HCT116 (cell line): Measurements from ENCODE around the gene P2RY12. TPM values are rescaled to one million over a fixed set of nuclear protein-coding genes. Genes with fewer than 3 reads are reported as not detected.
A peak's percentile ranks its signal among the peaks of the same experiment; 100 is the strongest.

Experiments used
- ATAC-seq: fragments of 200-7000 bp; cut with Tn5 transposase; 2 replicates; pipeline ENCODE4 v1.9.1; 2020; ENCODE audit warnings: mild to moderate bottlenecking, moderate library complexity
- BruUV-seq: library from RNA; stranded (reverse); fragments of 400-500 nt; replicated peaks from 2 replicates; lab custom pipeline; 2021; lab: Mats Ljungman, UMichigan
- CTCF ChIA-PET: fragments of 300-600 bp; sonication (Branson Sonifier 250); formaldehyde crosslinking; loops from one replicate; lab custom pipeline; 2021; ENCODE audit warnings: antibody characterized with exemption; lab: Charles Lee
- POLR2A ChIA-PET: fragments of 300-600, 350-600 bp; sonication (Branson Sonifier 250); formaldehyde crosslinking; loops from one replicate; lab custom pipeline; 2021; ENCODE audit warnings: antibody characterized with exemption; lab: Charles Lee
- RAD21 ChIA-PET, 2 experiments: fragments of 300-600 bp; sonication (Branson Sonifier 250); formaldehyde crosslinking; loops; one replicate each; lab custom pipeline; 2023; ENCODE audit warnings: low total read pairs in 2 of 2; ENCODE audit not compliant: uncharacterized antibody in 2 of 2, unreplicated experiment in 2 of 2, low non-redundant PET in 1 of 2; lab: Charles Lee
- DNase-seq: peaks from one replicate; pipeline ENCODE4 v3.0.0-alpha.2; 2010; ENCODE audit warnings: low read depth, low spot score
- H2AFZ ChIP-seq: fragments of 200-600 bp; shearing (Covaris generic), sonication (generic); 2 replicates; pipeline ENCODE4 v1.6.1; 2017; ENCODE audit warnings: low read depth, mixed run types, mixed read lengths, antibody characterized with exemption, low read length; ENCODE audit not compliant: poor library complexity, severe bottlenecking
- H3K27ac ChIP-seq: 2 replicates; pipeline ENCODE4 v1.5.1; 2012; ENCODE audit warnings: low read depth, low read length
- H3K27me3 ChIP-seq: fragments of 200-600 bp; sonication (generic); 2 replicates; pipeline ENCODE4 v1.6.1; 2016; ENCODE audit warnings: mixed run types, low read length, mixed read lengths; ENCODE audit not compliant: insufficient read depth
- H3K36me3 ChIP-seq, 2 experiments: fragments of 200-500 bp in 1 of 2; fragments of 200-600 bp in 1 of 2; sonication (Bioruptor generic) in 1 of 2; sonication (generic) in 1 of 2; 2 replicates each; pipeline versions ENCODE4 v1.5.1 to v1.6.1; 2014 to 2016; ENCODE audit warnings: low read length in 2 of 2, inconsistent platforms in 1 of 2, mixed read lengths in 1 of 2, mixed run types in 1 of 2; ENCODE audit not compliant: insufficient read depth in 2 of 2, control insufficient read depth in 1 of 2
- H3K4me1 ChIP-seq, 2 experiments: fragments of 200-600 bp in 1 of 2; sonication (generic) in 1 of 2; 2 replicates each; pipeline versions ENCODE4 v1.5.1 to v1.6.1; 2012 to 2017; ENCODE audit warnings: low read length in 2 of 2, inconsistent platforms in 1 of 2, mild to moderate bottlenecking in 1 of 2, mixed read lengths in 1 of 2, mixed run types in 1 of 2, moderate library complexity in 1 of 2; ENCODE audit not compliant: insufficient read depth in 2 of 2, control insufficient read depth in 1 of 2
- H3K4me2 ChIP-seq: fragments of 200-600 bp; sonication (generic); 2 replicates; pipeline ENCODE4 v1.6.1; 2017; ENCODE audit warnings: mixed run types, low read length, mixed read lengths
- H3K4me3 ChIP-seq, 2 experiments: fragments of 200-600 bp in 1 of 2; sonication (generic) in 1 of 2; replicated peaks in 1 of 2; 2 replicates each; pipeline ENCODE4 v1.5.1; 2011 to 2016; ENCODE audit warnings: low read length in 2 of 2, control low read depth in 1 of 2, low read depth in 1 of 2, mild to moderate bottlenecking in 1 of 2, mixed read lengths in 1 of 2, mixed run types in 1 of 2
- H3K79me2 ChIP-seq: fragments of 200-600 bp; sonication (generic); 2 replicates; pipeline ENCODE4 v1.6.1; 2017; ENCODE audit warnings: mild to moderate bottlenecking, mixed run types, low read length, moderate library complexity, mixed read lengths; ENCODE audit not compliant: insufficient read depth
- H3K9ac ChIP-seq: fragments of 200-600 bp; sonication (generic); 2 replicates; pipeline ENCODE4 v1.6.1; 2016; ENCODE audit warnings: low read length, mixed read lengths
- H3K9me2 ChIP-seq: fragments of 200-600 bp; sonication (generic), shearing (Covaris generic); 2 replicates; pipeline ENCODE4 v1.6.1; 2017; ENCODE audit warnings: mixed run types, mild to moderate bottlenecking, moderate library complexity; ENCODE audit not compliant: insufficient read depth
- H3K9me3 ChIP-seq, 2 experiments: fragments of 200-500 bp in 1 of 2; fragments of 200-600 bp in 1 of 2; sonication (Bioruptor generic) in 1 of 2; sonication (generic) in 1 of 2; 2 replicates each; pipeline ENCODE4 v1.6.1; 2014 to 2017; ENCODE audit warnings: low read length in 2 of 2, mixed read lengths in 2 of 2, inconsistent platforms in 1 of 2, low read depth in 1 of 2, mild to moderate bottlenecking in 1 of 2, mixed run types in 1 of 2, moderate library complexity in 1 of 2; ENCODE audit not compliant: control insufficient read depth in 1 of 2, insufficient read depth in 1 of 2
- H4K20me1 ChIP-seq: fragments of 200-600 bp; sonication (generic), shearing (Covaris generic); 2 replicates; pipeline ENCODE4 v1.6.1; 2017; ENCODE audit warnings: mixed run types, mild to moderate bottlenecking, moderate library complexity; ENCODE audit not compliant: insufficient read depth
- ATF3 ChIP-seq: IDR thresholded peaks from 2 replicates; pipeline ENCODE4 v1.6.1; 2012
- CEBPB ChIP-seq: IDR thresholded peaks from 2 replicates; pipeline ENCODE4 v1.6.1; 2012; ENCODE audit warnings: low read depth
- EGR1 ChIP-seq: IDR thresholded peaks from 2 replicates; pipeline ENCODE4 v1.6.1; 2012; ENCODE audit warnings: low read depth
- ELF1 ChIP-seq: IDR thresholded peaks from 2 replicates; pipeline ENCODE4 v1.6.1; 2012; ENCODE audit warnings: low read depth, borderline replicate concordance
- FOSL1 ChIP-seq: IDR thresholded peaks from 2 replicates; pipeline ENCODE4 v1.6.1; 2012; ENCODE audit warnings: low read depth
- JUND ChIP-seq: IDR thresholded peaks from 2 replicates; pipeline ENCODE4 v1.6.1; 2012
- MAX ChIP-seq: IDR thresholded peaks from 2 replicates; pipeline ENCODE4 v1.6.1; 2012
- POLR2A ChIP-seq: IDR thresholded peaks from 2 replicates; pipeline ENCODE4 v1.7.0; 2011; ENCODE audit warnings: borderline replicate concordance; ENCODE audit not compliant: insufficient read depth, insufficient read length; ENCODE audit errors: extremely low read depth
- RAD21 ChIP-seq: IDR thresholded peaks from 2 replicates; pipeline ENCODE4 v1.6.1; 2012; ENCODE audit warnings: low read depth, mild to moderate bottlenecking
- SIN3A ChIP-seq: IDR thresholded peaks from 2 replicates; pipeline ENCODE4 v1.6.1; 2012; ENCODE audit warnings: low read depth
- SRF ChIP-seq: IDR thresholded peaks from 2 replicates; pipeline ENCODE4 v1.6.1; 2012; ENCODE audit warnings: low read depth
- TCF7L2 ChIP-seq: IDR thresholded peaks from 2 replicates; pipeline ENCODE4 v1.7.0; 2011; ENCODE audit warnings: borderline replicate concordance, inconsistent platforms; ENCODE audit not compliant: insufficient read depth, insufficient read length; ENCODE audit errors: extremely low read depth
- ZBTB33 ChIP-seq: IDR thresholded peaks from 2 replicates; pipeline ENCODE4 v1.6.1; 2011; ENCODE audit warnings: mild to moderate bottlenecking, low read length, moderate library complexity; ENCODE audit not compliant: insufficient replicate concordance; ENCODE audit errors: extremely low read depth
- ZNF274 ChIP-seq: fragments of 200-500 bp; sonication (Bioruptor generic); IDR thresholded peaks from 2 replicates; pipeline ENCODE4 v1.6.1; 2014; ENCODE audit warnings: mild to moderate bottlenecking, low read depth, low read length, inconsistent platforms
- intact Hi-C: fragments of 100-400 bp; cut with micrococcal nuclease; formaldehyde crosslinking; loops from 2 replicates; pipeline ENCODE4 v1.10.0; 2022
- total RNA-seq: library from RNA; stranded (reverse); gene quantifications from one replicate; pipeline ENCODE4 v1.2.1, GENCODE V29; 2021; ENCODE audit not compliant: unreplicated experiment

Gene P2RY12
- total RNA-seq, 1 experiment from 2014 or later = not detected

GRCh38 chr3:151305060-151305774 lies 79.3 kb downstream of the P2RY12 start (continued):
- no peak for TF ChIP-seq TCF7L2

GRCh38 chr3:151303751-151304150 lies 80.8 kb downstream of the P2RY12 start:
- Histone ChIP-seq H3K4me3 (no peak overlapping the region), H3K27me3 (no peaks in the 10 kb centered on the region), H3K9me3 (no peaks in the 10 kb centered on the region), H2AFZ (no peak overlapping the region), H3K27ac (no peak overlapping the region), H3K9me2 (no peaks in the 10 kb centered on the region), H3K4me1 (peaks cover 26 to 61% of the 10 kb centered on the region in 2 experiments), H3K9ac (no peak overlapping the region), H3K79me2 (no peaks in the 10 kb centered on the region), H4K20me1 (no peaks in the 10 kb centered on the region), H3K36me3 (no peaks in the 10 kb centered on the region), H3K4me2 (peak overlapping the region; percentile 72; the same call in 1 of the 2 replicates)
- ATAC-seq = no peak
- POLR2A ChIA-PET = interaction anchor here (0.6 kb wide), 1 partner anchor 1103 kb away, joined by 3 read pairs; no protein-coding TSS in a partner anchor
- intact Hi-C loops = no loop called here
- CTCF ChIA-PET = interaction anchor here (2.1 kb wide), 1 partner anchor 535 kb away, joined by 8 read pairs; no protein-coding TSS in a partner anchor
- DNase-seq = no peak
- RAD21 ChIA-PET = no interaction called here
- no TSS peak for BruUV-seq
- TF ChIP-seq POLR2A = no peak
- TF ChIP-seq SIN3A = no peak
- TF ChIP-seq EGR1 = no peak
- TF ChIP-seq RAD21 = no peak
- no peak for TF ChIP-seq ATF3
- TF ChIP-seq ELF1 = no peak
- TF ChIP-seq ZNF274 = no peak

- no TSS peak for BruUV-seq
- no peak overlapping the region for H2AFZ ChIP-seq
- RAD21 ChIA-PET = no interaction called here
- H3K4me3 ChIP-seq = no peak overlapping the region
- ATAC-seq (no peak), DNase-seq (no peak)
- H4K20me1 ChIP-seq = no peaks in the 10 kb centered on the region
- POLR2A ChIA-PET = no interaction called here
- CTCF ChIA-PET = no interaction called here
- H3K4me2 ChIP-seq = no peak overlapping the region
- H3K27ac ChIP-seq = no peak overlapping the region
- no peaks in the 10 kb centered on the region for H3K36me3 ChIP-seq
- H3K4me1 ChIP-seq = peaks cover 26 to 41% of the 10 kb centered on the region in 2 experiments
- H3K27me3 ChIP-seq = no peaks in the 10 kb centered on the region
- H3K9ac ChIP-seq = no peak overlapping the region
- no peaks in the 10 kb centered on the region for H3K9me2 ChIP-seq
- H3K79me2 ChIP-seq = no peaks in the 10 kb centered on the region
- intact Hi-C loops = no loop called here
- no peaks in the 10 kb centered on the region for H3K9me3 ChIP-seq
- TF ChIP-seq ZBTB33 (no peak), JUND (no peak), MAX (no peak), SRF (no peak), FOSL1 (no peak), CEBPB (no peak)
Observed at GRCh38 chr3:151301787-151302186, 82.8 kb downstream of the P2RY12 start.
